ENCODE results near the gene ACKR3.

The ACKR3 gene

DNA sequence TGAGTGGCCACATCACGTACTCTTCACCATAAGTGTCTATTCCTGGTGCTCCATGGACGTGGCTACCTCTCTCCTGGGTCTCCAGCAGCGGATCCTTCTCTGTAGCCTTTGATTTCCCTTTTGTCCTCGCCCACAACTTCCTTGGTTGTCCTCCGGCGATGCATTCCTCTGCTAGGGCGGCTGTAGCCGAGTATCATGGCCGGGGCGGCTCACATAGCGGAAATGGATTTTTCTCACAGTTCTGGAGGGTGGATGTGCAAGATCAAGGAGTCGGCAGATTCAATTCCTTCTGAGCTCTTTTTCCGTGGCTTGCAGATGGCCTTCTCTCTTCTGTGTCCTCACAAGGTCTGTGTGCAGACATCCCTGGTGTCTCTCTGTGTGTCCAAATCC lies 35.7 kb downstream of the ACKR3 start:
- in situ Hi-C loops (cut with HindIII; ENCODE audit: low sequenced_read_pairs): no loop called here

GRCh38 chr2:236606023-236606422 lies 36.4 kb downstream of the ACKR3 start:
- in situ Hi-C loops (cut with HindIII; ENCODE audit: low sequenced_read_pairs): no loop called here

DNA sequence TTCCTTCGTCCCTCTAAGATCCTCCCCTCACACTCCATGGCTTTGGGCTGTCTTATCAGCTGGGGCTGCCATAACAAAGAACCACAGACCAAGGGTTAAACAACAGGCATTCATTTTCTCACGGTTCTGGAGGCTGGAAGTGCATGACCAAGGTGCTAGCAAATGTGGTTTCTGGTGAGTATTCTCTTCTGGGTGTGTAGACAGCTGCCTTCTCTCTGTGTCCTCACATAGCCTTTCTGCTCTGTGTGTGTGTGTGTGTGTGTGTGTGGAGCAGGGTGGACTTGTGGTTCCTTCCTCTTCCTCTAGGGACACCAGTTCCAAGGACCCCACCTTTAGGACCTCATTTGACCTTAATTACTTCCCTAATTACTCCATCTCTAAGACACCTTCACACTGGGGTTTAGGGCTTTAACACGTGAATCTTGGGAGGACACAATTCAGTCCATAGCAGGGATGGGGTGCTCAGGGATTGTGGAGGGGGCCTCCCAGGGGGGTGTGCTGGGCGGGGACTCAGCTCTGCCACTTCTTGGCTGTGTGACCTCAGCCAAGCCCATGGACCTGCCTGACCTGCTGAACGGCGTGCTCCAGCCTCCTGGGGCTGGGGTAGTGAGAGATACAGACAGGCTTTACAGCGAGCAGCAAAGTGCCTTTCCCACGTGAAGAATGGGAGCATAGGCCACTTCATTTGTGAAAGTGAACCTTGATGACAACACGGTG lies 38.0 kb downstream of the ACKR3 start:
- in situ Hi-C loops (cut with HindIII; ENCODE audit: low sequenced_read_pairs): no loop called here

DNA sequence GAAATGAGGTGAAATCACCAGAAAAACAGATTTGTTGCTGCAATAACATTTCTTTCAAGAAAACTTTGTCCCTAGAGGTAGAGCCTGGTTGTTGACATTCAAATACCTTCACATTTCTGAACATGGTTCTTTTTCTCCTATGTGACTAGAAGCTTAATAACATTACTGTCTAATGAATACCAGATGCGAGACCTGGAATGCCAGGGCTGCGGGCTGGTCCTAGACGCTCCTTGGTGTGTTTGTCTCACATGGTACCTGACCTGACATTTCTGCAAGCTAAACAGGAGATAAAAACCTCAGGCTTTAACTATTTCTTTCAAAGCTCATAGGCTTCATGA lies 38.5 kb downstream of the ACKR3 start:
- in situ Hi-C loops (cut with HindIII; ENCODE audit: low sequenced_read_pairs): no loop called here

GRCh38 chr2:236608710-236609109 lies 39.1 kb downstream of the ACKR3 start:
- in situ Hi-C loops (cut with HindIII; ENCODE audit: low sequenced_read_pairs): no loop called here

DNA sequence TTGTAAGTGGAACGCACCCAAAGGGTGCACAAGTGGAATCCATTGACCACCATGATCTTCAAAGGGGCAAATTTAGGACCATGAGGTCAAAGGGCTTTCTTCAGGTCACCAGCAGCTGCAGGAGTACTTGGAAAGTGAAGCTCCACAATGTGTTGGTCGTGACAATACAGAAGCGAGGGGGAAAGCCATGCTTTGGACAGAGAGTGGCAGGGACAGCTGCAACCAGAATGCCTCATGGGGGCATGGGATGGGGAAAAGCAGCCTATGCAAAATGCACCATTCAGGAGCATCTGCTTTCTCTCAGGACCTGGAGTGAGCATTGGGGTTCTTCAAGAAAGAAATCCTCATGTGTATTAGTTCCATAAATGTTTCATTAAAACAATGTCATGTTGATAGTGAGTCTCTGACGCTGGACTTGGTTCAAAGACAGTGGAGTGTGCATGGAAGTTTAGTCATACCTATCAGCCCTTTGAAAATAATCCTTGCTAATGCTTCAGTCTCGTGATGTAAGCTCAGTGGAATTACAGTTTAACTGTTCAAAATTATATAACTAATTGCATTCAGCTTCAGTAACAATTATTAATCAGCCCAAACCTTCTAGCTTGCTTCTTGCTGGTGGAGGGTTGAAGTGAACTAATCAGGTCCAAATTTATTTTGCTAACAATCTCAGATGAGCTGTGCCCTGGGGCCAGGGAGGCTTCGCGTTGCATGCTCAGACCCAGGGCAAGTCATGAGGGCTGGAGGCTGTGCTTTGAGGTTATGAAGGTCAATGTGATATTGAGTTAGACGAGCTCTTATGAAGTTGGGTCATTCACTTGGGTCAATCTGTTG lies 41.6 kb downstream of the ACKR3 start:
- in situ Hi-C loops (cut with HindIII; ENCODE audit: low sequenced_read_pairs): no loop called here

DNA sequence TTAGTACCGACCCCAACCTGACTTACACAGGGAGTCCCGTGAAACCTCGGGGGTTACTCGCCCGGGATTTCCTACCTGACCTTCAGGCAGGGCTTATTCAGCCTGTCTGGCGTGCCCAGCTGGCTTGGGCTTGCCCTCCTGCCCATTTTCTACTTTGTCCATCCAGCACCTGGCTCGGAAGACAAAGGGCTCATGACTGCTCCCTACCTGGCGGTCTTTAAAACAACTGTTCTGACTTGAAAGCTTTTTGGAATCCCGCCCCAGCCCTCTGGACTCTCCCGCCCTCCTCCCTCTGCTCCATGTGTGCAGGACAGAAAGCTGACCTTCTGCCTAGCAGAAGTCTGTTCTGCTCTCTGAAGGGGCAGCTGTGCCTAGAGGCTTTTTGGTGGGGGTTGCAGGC lies 43.1 kb downstream of the ACKR3 start:
- in situ Hi-C loops (cut with HindIII; ENCODE audit: low sequenced_read_pairs): no loop called here

DNA sequence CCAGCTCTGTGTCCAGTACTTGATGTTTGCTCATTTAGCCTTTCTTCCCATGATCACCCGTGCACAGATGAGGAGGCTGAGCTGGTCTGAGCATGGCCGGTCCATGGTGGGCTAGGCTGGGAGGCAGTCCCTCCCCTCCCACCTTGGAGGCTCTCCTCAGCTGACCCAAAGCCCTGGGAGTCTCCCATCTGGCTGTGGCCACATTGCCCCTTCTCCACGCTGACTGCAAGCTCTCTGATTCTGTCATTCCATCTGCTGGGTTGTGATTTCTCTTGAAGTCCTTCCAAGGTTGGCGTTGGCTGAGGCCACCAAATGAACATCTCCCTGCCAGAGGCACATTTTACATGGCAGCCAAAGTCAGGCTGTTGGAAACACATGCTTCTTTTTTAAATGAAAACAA lies 44.0 kb downstream of the ACKR3 start:
- in situ Hi-C loops (cut with HindIII; ENCODE audit: low sequenced_read_pairs): no loop called here

GRCh38 chr2:236614551-236614950 lies 44.9 kb downstream of the ACKR3 start:
- in situ Hi-C loops (cut with HindIII; ENCODE audit: low sequenced_read_pairs): no loop called here

GRCh38 chr2:236616031-236616430 lies 46.4 kb downstream of the ACKR3 start:
- in situ Hi-C loops (cut with HindIII; ENCODE audit: low sequenced_read_pairs): no loop called here

DNA sequence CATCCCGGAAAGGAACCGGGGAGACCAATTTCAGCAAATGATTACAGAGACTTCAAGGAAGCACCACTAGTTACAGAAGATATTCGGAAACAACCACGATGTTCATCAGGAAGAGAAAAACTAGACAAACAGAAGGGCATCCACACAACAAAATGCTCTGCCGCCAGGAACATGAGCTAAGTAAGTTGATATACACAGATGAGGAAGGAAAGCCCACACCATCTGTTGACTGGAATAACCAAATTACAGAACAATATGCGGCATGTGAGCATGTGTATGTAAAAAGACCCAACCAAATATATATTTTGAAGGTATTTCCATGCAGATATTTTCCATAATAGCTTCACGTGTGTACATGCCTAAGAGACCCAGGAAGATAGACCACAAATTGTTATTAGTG lies 47.0 kb downstream of the ACKR3 start:
- in situ Hi-C loops (cut with HindIII; ENCODE audit: low sequenced_read_pairs): no loop called here

DNA sequence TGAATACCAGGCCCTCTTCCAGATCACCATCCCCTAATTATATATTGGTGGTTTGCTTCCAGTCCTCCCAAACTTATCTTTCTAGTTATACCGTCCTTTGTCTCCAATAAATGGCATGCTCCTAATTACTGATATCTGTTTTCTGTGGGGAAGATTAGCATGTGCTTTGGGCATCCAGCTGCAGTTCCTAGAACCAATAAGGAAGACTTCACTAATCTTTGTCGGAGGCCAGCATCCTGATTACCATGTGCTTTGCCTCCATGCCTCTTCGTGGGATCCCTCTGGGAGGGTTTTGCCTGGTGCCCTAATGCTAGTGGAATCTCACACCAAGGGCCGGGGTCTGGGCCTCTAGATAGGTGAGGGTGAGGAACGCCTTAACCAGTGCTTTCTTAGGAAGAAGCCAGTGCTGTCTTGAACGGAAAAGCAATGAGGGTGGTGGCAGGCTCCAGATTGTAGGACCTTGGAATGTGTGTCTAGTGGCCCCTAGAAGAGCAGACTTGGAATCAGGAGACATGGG lies 47.7 kb downstream of the ACKR3 start:
- in situ Hi-C loops (cut with HindIII; ENCODE audit: low sequenced_read_pairs): no loop called here

- in situ Hi-C loops (cut with HindIII; ENCODE audit: low sequenced_read_pairs): no loop called here
Measured at GRCh38 chr2:236617796-236618195, 48.2 kb downstream of the ACKR3 start.

GRCh38 chr2:236618370-236618769 lies 48.7 kb downstream of the ACKR3 start:
- in situ Hi-C loops (cut with HindIII; ENCODE audit: low sequenced_read_pairs): no loop called here

DNA sequence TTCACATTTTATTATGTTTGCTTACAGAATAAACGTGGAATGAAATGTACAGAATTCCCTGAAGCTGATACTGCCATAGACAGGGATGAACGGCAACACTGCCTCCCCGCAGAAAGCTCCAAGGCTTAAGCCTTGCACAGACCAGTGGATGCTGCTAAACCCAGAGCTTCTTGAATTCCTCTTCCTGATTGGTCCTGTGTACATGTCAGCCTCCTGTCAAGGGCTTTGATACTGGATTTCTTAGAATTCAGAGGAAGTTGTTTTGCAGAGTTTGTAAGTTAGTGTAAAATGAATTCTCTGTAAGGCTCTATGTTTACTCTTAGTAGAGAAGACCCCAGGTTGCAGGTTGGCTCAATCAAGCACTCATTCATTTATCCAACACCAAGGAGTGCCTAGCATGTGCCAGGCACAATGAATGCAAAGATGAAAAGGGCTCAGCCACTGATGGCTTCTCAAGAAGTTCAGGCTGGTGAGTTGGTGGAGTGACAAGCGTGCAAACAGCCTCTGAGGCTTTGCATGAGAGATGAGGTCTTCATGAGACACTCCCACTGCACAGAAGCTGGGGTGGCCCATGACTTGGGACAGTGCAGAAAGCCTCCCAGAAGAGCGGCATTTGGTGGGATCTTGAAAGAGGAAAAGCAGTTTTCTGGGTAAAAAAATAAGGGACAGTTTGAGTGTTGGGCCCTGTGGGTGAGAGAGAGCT lies 50.4 kb downstream of the ACKR3 start:
- in situ Hi-C loops (cut with HindIII; ENCODE audit: low sequenced_read_pairs): no loop called here

DNA sequence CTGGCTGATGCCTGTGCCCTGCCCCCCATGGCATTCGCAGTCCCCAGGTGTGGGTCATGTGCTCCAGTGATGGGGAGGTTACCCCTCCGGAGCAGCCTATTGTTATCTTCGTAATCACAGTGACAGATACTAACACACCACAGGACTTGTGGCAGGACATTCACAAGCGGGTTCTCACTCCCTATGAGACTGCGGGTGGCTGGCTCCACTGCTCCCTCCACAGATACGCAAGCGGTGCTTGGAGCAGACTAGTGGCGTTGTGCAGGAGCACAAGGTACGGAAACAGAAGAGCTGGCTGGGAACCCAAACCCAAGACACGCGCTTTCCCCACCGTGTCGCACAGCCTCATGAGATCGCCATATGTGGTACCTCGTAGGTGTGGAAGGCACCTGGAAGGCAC lies 52.2 kb downstream of the ACKR3 start:
- in situ Hi-C loops (cut with HindIII; ENCODE audit: low sequenced_read_pairs): no loop called here

- in situ Hi-C loops (cut with HindIII; ENCODE audit: low sequenced_read_pairs): no loop called here
Measured at GRCh38 chr2:236622201-236622600, 52.6 kb downstream of the ACKR3 start.

DNA sequence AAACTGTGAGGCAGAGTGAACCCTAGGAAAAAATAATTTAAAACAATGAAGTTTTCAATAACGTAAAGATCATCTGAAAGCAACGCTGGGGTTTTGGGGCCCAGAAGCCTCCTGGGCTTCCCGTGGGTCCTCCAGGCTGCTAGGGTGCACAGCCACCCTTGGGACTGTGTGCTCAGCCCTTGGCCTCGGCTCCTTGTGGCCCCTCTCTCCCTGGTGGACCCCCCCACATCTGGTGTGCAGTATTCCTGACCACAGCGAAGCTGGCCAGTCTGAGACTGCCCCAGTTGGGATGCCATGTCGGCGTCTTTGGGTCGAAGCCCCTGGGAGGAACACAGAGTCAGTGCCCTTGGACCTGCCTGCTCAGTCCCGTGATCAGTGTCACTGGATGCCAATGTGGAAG lies 53.0 kb downstream of the ACKR3 start:
- in situ Hi-C loops (cut with HindIII; ENCODE audit: low sequenced_read_pairs): no loop called here

DNA sequence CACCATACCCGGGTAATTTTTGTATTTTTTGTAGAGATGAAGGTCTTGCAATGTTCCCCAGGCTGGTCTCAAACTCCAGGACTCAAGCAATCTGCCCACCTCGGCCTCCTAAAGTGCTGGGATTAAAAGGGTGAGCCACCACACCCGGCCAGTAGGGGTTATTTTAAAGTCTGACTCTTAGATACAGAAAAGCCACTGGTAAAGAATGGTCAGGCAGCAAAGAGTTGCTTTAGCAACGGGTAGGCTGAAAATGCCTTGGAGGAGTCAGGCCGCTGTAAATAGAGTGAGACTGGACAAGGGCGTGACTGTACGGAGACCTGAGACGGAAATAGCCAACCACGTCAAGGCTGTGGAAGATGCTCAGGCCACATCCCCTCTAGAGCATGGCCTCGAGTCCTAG lies 54.2 kb downstream of the ACKR3 start:
- in situ Hi-C loops (cut with HindIII; ENCODE audit: low sequenced_read_pairs): no loop called here

- in situ Hi-C loops (cut with HindIII; ENCODE audit: low sequenced_read_pairs): no loop called here
Measured at GRCh38 chr2:236625156-236625690, 55.6 kb downstream of the ACKR3 start.

DNA sequence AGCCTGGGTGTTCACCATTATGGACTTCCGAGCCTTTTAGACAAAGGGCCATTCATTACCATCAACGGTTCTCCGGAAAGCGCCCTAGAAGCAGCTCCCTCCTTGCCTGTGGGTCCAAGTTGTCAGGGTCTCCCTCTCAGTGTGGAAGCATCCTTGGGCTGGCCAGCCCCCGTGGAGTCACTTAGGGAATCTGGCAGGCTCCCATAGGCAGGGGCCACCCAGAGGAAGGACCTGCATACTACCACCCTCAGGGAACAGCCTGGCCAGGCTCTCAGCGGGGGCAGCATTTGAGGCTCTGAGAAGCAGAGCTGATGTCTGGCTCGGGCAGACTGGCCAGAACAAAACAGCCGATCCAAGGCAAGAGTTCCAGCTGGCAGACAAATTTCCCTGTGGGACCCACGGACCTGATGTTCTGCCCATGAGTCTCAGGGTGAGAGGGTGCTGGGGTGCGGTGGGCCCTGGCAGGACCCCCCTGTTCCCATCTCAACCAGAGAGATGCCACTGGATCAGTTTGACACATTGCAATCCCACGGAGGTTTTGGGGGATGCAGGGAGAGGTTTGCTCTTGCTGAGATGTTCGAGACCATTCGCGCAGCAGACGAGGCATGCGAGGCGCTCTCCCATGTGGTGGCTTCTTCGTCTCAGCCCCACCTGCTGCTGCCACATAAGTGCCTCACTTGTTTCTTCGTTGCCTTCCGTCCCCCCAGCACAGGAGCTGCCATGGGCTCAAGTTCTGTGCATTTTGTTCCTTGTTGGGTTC lies 56.9 kb downstream of the ACKR3 start:
- in situ Hi-C loops (cut with HindIII; ENCODE audit: low sequenced_read_pairs): no loop called here
